ENCODE data around the gene POGK.

POGK gene

DNA sequence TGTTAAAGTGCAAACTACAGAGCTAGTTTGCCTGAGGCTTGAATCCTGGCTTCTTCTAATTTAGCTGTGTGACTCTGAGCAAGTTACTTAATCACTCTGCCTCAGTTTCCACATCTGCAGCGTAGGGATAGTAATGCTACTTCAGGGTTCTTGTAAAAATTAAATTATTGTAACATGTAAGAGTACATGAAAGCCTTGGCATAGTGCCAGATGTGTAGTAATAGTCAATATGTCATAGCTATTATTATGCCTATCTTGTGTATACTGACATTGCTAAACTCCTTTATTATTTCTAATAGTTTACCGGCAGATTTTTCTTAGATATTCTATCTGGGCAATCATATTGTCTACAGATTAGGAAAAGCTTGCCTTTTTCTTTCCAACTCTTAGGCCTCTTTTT is 43.6 kb downstream of the POGK start:
- Histone ChIP-seq H4K20me1 (ENCODE audit: insufficient read depth, low read length) (no peaks in the 10 kb centered on the region), H3K27ac (ENCODE audit: low read length) (no peak overlapping the region), H3K9ac (ENCODE audit: low read depth, low read length) (no peak overlapping the region), H3K4me1 (ENCODE audit: insufficient read depth, low read length) (peaks cover 14% of the 10 kb centered on the region), H3K36me3 (ENCODE audit: insufficient read depth, low read length) (no peaks in the 10 kb centered on the region), H3K27me3 (ENCODE audit: insufficient read depth, low read length, poor library complexity) (no peaks in the 10 kb centered on the region), H2AFZ (ENCODE audit: low read depth, low read length) (no peak overlapping the region), H3K4me3 (ENCODE audit: low read depth in 1 of 2, low read length in 2 of 2) (no peak overlapping the region), H3K79me2 (ENCODE audit: insufficient read depth, low read length) (no peaks in the 10 kb centered on the region), H3K9me3 (ENCODE audit: insufficient read depth, low read length, severe bottlenecking) (no peaks in the 10 kb centered on the region), H3K4me2 (ENCODE audit: insufficient read depth, low read length) (no peak overlapping the region)
- TF ChIP-seq EZH2 (IDR thresholded peaks at IDR 0.05; ENCODE audit: borderline replicate concordance, low read depth, low read length, severe bottlenecking), result no peak
- no peak for TF ChIP-seq CTCF (IDR thresholded peaks at IDR 0.05; ENCODE audit: borderline replicate concordance, extremely low read depth, low read length, poor library complexity, severe bottlenecking)
- DNase-seq, result no peak
- no peak for ATAC-seq (ENCODE audit: insufficient read depth, low read depth)

DNA sequence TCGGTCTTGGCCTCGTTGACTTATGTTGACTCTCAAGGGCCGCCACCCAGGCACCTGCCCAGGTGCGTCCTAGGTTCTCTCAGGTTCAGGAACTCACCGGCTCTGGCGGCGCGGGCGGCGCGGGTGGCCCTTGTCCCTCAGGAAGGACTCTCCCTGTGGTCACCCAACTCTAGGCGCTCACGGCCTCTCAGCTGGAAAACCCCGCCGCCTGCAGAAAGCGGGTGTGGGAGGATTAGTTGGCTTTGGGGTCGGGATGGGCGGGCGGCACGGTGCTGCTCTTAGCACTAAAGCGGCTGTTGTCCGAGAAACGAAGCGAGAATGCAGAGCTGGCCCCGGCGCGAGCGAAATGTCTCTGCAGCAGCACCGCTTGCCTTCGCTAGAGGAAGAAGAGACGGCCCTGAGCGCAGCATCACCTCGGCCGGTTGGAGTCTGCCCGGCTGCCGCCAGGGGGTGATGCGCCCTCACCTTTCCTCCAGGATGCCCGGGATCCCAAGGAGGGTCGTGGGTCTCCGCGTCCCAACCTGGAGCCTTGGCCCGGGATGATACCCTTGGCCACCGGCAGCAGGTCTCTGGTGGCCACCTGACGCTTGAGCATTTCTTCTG is 44.9 kb downstream of the POGK start:
- Histone ChIP-seq H3K4me3 (ENCODE audit: low read depth in 1 of 2, low read length in 2 of 2) (no peak overlapping the region), H4K20me1 (ENCODE audit: insufficient read depth, low read length) (no peaks in the 10 kb centered on the region), H3K27me3 (ENCODE audit: insufficient read depth, low read length, poor library complexity) (no peaks in the 10 kb centered on the region), H3K27ac (ENCODE audit: low read length) (no peak overlapping the region), H3K9me3 (ENCODE audit: insufficient read depth, low read length, severe bottlenecking) (no peaks in the 10 kb centered on the region), H3K36me3 (ENCODE audit: insufficient read depth, low read length) (no peaks in the 10 kb centered on the region), H2AFZ (ENCODE audit: low read depth, low read length) (no peak overlapping the region), H3K4me2 (ENCODE audit: insufficient read depth, low read length) (no peak overlapping the region), H3K4me1 (ENCODE audit: insufficient read depth, low read length) (peaks cover 14% of the 10 kb centered on the region), H3K79me2 (ENCODE audit: insufficient read depth, low read length) (no peaks in the 10 kb centered on the region), H3K9ac (ENCODE audit: low read depth, low read length) (no peak overlapping the region)
- ATAC-seq (ENCODE audit: insufficient read depth, low read depth) (no peak), DNase-seq (no peak)
- TF ChIP-seq CTCF (IDR thresholded peaks at IDR 0.05; ENCODE audit: borderline replicate concordance, extremely low read depth, low read length, poor library complexity, severe bottlenecking) (no peak), EZH2 (IDR thresholded peaks at IDR 0.05; ENCODE audit: borderline replicate concordance, low read depth, low read length, severe bottlenecking) (no peak)

- no peaks in the 10 kb centered on the region for H3K27me3 ChIP-seq (ENCODE audit: insufficient read depth, low read length, poor library complexity)
- no peaks in the 10 kb centered on the region for H4K20me1 ChIP-seq (ENCODE audit: insufficient read depth, low read length)
- no peak overlapping the region for H3K4me2 ChIP-seq (ENCODE audit: insufficient read depth, low read length)
- H3K9ac ChIP-seq (ENCODE audit: low read depth, low read length), result no peak overlapping the region
- H3K27ac ChIP-seq (ENCODE audit: low read length), result no peak overlapping the region; the same call in 1 of the 2 replicates
- H3K4me1 ChIP-seq (ENCODE audit: insufficient read depth, low read length), result peaks cover 14% of the 10 kb centered on the region
- H2AFZ ChIP-seq (ENCODE audit: low read depth, low read length), result no peak overlapping the region
- ATAC-seq (ENCODE audit: insufficient read depth, low read depth) (peak; percentile 92), DNase-seq (peak; percentile 13)
- no peaks in the 10 kb centered on the region for H3K79me2 ChIP-seq (ENCODE audit: insufficient read depth, low read length)
- no peaks in the 10 kb centered on the region for H3K9me3 ChIP-seq (ENCODE audit: insufficient read depth, low read length, severe bottlenecking)
- H3K4me3 ChIP-seq (ENCODE audit: low read depth in 1 of 2, low read length in 2 of 2), result no peak overlapping the region
- no peaks in the 10 kb centered on the region for H3K36me3 ChIP-seq (ENCODE audit: insufficient read depth, low read length)
- TF ChIP-seq CTCF (IDR thresholded peaks at IDR 0.05; ENCODE audit: borderline replicate concordance, extremely low read depth, low read length, poor library complexity, severe bottlenecking) (no peak), EZH2 (IDR thresholded peaks at IDR 0.05; ENCODE audit: borderline replicate concordance, low read depth, low read length, severe bottlenecking) (no peak)
Observed at GRCh38 chr1:166884971-166885370, 45.7 kb downstream of the POGK start.

Measured in DND-41 (cell line).